ENCODE measurements around the gene MCOLN2.

MCOLN2 gene

DNA sequence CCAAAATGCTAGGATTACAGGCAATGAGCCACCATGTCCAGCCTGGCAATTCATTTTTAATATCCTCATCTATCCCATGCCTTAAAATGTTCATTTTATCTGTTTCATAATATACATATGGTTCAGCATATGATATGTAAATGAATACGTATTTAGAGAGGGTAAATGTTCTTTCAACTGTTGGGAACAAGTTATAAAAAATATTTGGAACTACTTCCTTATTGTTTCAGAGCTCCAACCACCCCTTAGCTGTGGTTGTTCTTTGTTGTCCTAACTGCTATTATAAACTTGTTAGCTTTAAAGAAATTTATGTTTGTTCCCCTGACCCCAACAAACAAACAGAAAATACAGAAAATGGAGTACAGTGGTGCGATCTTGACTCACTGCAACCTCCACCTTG lies 14.5 kb downstream of the MCOLN2 start:
- no peak for DNase-seq

DNA sequence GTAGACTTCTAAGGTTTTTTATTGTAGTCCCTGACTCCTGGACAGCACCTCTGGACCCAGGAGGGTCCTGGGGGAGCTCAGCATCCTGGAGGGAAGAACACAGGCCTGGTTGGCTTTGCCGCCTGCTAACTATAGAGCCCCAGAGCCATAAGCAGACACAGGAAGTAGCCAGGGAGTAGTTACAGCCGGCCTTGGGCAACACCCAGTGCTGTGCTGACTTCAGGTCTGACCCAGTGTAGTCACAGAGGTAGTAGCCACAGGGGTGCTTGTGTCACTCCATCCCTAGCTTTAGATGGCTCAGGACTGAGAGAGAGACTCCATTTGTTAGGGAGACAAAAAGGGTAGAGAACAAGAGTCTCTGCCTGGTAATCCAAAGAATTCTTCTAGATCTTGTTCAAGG lies 21.9 kb downstream of the MCOLN2 start:
- no peak for DNase-seq

DNA sequence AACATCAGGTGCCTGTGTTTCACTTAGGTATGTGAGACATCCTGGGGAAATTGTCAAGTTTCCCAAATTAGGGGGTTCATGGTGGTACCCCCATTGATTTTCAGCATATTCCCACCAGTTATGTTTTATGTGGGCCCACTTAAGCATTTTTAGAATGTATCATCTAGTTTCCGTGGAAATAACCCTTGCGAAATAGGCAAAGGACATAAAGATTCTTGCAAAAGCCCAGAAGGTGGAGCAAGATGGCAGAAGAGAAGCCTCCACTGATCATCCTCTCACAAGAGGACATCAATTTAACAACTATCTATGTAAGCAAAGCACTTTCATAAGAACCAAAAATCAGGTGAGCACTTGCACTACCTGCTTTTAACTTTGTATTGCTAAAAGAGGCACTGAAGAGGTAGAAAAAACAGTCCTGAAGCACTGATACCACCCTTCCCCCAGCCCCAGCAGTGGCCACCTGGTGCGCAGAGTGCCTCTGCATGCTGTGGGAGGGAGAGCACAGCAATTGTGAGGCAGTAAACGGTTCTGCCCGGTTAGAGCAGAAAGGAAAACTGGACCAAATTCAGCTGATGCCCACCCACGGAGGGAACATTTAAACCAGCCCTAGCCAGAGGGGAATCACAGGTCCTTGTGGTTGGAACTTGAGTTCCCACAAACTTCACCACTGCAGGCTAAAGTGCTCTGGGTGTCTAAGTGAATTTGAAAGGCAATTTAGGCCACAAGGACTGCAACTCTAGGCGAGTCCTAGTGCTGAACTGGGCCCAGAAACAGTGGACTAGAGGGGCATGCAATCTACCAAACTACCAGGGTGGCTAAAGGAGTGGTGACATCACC lies 23.2 kb downstream of the MCOLN2 start:
- DNase-seq, result no peak

DNA sequence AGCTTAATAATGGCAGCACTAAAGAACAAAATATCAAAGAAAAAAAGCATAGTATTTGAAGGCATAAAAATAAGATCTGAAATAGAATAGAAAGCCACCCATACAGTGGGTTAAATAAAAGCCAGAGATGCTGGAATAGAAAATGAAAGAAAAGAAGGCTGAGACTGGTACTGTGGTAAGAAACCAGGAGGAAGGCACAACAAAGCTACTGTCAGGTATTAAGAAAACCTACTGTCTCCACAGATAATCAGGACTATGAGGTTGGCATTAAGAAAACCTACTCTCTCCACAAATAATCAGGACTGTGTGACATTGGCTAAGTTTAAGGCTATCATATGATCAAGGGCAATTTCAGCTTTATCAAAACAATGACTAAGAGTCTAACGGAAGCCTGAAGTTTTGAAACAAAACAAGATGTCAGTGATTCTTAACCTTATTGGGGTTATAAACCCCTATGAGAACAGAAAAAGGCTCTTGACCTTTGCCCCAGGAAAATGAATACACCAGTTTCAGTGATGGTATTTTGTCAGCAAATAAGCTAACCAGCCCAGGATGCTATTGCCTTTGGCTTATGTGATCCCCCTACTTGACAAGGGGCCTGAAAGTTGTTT lies 24.4 kb downstream of the MCOLN2 start:
- no peak for DNase-seq

DNA sequence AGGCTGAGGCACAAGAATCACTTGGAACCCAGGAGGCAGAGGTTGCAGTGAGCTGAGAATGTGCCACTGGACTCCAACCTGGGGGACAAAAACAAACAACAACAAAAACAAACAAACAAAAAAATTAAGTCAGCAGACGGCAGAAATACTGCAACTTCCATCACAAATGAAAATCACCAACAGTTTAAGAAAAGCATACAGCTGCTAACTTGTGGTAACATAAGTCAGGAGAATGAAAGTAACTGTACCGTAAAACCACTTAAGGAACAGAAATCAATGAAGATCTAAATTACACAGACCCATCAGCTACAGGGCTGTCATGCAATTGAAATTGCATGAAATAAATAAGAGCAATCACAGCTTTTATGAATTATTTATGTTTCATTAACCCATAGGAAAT lies 25.0 kb downstream of the MCOLN2 start:
- DNase-seq, result no peak

DNA sequence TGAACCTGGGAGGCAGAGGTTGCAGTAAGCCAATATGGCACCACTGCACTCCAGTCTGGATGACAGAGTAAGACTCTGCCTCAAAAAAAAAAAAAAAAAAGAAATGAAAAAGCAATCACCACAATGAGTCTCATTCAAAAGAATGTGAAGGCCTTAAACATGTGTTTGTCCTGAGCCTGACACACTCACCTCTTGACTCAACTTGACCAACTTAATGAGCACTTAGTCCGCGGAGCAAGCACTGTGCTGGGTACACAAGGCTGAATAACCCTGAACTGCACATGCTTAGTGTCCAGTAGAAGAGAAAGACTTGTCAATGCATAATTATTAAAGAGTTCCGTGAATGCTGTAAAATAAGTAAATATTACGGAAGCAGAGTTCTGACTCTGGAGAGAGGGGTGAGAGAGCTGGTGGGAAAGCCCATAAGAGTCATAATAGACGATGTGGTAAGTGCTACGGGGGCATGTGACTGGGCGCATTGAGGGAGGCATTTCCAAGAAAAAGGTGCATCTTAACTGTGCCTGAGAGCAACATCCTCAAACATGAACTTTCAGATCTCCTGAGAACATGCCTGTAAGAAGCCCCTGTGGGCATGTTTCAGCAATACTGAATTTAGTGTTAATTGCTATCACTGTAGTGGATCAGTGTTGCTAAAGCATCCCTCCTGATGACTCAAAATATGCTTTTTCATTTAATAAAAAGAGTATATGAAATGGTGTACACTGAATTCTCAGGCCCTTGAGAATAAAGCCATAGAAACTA lies 27.2 kb downstream of the MCOLN2 start:
- no peak for DNase-seq

DNA sequence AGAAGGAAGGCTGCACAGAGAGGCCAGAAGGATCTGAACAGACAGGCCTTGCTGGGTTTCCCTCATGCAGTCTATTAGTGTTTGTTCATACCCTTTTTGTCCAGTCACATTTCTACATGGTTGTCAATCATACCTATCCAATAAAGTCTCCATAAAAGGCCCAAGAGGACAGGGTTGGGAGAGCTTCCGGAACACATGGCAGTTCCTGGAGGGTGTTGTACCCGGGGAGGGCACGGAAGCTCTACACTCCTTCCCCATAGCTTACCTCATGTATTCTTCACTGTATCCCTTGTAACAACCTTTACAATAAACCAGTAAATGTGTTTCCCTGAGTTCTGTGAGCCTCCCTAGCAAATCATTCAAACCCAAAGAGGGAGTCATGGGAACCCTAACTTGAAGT lies 28.0 kb downstream of the MCOLN2 start:
- DNase-seq, result no peak

DNA sequence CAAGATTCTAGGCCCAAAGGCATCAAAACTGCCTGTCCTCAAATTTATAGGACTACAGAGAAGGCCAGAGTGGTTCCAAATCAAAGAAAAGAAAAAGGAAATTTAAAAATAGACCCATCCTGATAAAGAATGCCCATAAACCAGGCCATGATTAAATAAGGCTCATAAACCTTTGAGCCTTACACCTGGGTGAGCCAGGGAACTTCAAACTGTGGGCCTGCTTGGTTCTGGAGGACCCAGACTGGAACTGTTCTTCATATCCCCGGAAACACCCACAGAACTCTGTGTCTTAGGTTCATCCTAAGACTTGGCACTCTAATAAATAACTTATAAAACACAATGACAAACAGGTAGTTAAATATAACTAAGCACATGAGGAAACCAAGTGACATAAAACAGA lies 28.8 kb downstream of the MCOLN2 start:
- no peak for DNase-seq

DNA sequence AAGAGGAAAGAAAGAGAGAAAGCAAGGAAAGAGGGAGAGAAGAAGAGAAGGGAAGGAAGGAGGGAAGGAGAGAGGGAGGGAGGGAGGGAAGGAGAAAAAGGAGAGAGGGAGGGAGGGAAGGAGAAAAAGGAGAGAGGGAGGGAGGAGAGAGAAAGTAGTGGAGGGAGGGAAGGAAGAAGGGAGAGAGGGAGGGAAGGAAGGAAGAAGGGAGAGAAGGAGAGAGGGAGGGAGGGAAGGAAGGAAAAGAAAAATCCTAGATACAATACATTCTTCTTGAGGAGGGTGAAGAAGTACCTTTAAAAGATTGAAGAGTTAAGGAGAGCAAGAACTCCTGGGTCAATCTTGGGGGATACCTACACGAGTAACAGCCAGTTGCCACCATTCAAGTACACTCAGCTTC lies 29.2 kb downstream of the MCOLN2 start:
- no peak for DNase-seq

DNA sequence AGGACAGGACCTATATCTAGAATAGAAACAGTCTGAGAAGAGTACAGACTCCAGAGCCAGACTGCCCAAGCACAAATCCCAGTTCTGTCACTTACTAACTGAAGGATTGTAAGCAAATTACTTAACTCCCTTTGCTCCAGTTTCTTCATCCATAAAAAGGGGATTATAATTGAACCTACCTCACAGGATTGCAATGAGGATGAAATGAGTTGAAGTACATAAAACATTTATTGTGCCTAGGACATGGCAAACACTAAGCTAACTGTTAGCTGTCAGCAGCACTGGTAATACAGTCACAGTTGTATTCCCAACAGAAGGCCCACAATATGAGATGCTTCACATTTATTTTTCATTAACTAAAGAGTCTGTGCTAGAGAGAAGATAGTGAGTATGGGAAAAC lies 33.9 kb downstream of the MCOLN2 start:
- no peak for DNase-seq

DNA sequence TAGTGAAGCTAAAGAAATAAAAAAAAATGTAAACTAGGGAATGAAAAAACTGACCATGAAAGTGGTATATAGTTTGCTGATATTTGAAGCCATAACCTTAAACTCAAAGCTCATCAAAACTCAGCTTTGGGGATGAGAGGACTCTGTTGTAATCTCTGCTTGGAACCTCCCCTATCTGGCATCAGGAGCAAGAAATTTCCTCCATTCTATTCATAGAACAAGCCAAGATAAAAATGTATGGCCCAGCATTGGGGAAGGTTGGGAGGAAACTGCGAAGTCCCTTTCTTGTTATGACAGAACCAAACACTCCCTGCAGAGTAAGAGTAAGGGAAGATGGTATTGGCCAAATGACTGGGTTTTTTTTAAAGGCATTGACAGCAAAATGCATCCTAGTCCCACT lies 35.6 kb downstream of the MCOLN2 start:
- no peak for DNase-seq

DNA sequence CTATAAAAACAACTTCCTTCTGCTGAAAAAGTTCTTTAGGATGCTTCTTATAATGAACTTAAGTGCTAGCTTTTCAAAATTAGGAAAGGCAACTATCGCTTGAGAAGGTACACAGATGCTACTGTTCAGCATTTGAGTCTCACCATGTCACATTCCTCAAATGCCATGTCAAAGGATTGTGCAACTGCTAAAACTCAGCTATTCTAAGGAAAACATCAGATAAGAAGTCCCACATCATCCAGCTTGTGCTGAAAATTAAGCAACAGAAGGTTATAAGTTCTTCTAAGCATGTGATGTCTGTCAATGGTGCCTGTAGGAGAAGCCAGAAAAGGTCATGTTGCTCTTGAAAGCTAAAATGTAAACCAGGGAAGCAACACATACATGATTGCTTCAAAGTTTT lies 36.5 kb downstream of the MCOLN2 start:
- DNase-seq, result no peak

DNA sequence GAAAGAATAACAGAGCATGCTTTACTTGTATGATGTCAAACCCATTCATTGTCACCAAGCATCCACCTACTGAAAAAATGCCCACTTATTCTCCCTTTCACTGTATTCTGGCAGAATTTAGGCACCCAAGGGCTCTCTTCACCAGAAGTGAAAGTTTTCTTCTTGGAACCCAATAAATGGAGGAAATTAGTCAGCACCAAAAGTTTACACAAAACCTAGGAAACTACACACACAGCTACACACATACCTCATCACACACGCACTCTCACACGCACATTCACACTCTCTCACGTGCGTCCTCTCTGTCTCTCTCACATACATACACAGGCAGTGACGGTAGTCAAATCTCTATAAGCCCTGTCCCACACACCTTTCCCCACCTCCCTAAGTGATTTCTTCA lies 37.6 kb downstream of the MCOLN2 start:
- DNase-seq, result no peak

DNA sequence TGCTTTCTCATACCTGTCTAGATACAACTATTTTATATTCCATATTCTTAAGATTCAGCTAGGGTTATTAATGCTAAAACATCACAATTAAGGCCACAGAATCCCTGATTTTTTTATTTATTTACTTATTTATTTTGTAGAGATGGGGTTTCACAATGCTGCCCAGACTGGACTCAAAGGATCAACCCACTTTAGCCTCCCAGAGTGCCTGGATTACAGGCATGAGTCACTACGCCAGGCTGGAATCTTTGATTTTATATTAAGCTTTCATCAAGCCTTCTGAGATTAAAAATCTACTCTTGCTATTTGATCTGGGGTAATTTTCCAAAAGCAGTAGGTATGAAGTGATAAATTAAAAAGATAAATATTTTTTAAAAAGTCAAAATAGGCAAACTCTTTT lies 38.9 kb downstream of the MCOLN2 start:
- no peak for DNase-seq

DNA sequence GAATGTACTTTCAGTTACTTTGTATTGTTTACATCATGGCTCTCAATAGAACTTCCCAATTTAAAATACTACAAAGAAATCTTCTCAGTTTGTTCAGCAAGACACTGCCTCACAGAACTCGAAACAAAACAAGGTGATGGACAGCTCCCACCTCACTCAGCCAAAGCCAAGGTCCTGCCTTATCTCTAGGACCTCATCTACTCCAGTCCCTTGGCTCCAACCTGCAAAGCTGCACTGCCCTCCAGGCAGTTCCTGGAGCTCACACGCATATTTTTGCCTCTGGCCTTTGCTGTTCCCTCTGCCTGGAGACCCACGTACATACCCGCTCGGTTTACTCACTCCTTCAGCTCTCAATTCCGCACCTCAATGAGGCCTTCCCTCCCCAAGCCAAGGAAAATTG lies 40.3 kb downstream of the MCOLN2 start:
- no peak for DNase-seq

DNA sequence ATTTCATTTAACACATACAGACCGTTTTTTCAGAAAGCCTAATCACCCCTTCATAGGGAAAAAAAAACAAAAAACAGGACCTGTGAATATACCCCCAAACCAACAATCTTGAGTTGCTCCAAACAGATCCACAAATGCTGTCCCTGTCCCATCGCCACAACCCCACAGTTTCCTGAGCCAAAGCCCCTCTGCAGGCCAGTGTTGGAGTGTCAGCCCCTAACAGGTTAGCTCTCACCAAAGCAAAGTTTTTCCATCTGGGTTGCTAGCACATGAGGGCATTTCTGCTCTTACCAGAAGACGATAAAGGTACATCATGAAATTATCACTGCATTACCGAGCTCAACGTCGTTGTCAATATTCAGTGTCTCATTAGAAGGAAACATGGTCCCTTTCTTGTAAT lies 40.8 kb downstream of the MCOLN2 start:
- no peak for DNase-seq

DNA sequence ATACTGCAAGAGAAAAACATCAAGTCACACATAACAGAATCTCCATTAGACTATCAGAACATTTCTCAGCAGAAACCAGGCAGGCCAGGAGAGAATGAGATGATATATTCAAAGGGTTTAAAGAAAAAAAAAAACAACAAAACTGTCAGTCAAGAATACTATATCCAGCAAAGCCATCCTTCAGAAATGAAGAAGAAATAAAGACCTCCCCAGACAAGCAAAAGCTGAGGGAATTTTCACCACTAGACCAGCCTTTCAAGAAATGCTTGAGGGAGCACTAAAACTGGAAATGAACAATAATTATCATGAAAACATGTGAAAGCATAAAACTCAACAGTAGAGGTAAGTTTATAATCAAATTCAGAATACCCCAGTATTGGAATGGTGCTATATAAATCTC lies 47.2 kb downstream of the MCOLN2 start:
- no peak for DNase-seq

DNA sequence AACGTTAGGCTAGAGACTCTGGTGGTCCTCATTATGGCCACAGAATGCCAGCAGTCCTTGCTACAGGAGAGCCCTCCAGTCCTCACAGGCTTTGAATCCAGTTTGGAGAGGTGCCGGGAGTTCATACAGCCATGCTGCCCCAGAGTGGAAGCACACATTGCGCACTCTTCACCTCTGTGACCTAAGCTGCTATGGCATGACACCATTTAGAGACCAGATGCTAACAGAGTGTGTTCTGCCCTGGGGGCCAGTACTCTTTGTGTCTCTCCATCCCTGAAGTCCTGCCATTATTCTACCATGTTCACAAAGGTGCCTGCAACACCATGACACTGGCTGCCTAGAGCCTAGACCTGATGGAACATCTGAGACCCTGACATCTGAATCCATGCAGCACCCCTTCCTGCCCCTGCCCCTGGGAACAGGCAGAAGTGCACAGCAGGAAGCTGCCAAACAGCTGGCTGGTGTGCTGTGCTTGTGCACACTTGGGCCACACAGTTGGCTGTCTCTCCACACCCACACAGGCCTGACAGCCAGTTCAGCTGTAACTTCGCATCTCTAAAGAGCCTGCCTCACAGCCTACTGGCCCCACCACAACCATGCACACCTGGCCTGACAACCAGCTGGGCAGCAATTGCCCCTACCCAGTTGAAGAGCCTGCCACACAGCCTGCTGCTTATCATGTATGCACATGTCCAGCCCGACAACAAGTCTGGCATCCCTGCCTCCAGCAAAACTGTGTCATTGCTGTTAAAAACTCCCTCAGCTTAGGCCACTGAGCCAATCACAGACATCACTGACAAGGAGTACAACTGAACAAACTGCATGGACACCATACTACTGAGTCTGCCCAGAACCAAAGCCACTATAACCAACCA lies 49.1 kb downstream of the MCOLN2 start:
- DNase-seq, result no peak

DNA sequence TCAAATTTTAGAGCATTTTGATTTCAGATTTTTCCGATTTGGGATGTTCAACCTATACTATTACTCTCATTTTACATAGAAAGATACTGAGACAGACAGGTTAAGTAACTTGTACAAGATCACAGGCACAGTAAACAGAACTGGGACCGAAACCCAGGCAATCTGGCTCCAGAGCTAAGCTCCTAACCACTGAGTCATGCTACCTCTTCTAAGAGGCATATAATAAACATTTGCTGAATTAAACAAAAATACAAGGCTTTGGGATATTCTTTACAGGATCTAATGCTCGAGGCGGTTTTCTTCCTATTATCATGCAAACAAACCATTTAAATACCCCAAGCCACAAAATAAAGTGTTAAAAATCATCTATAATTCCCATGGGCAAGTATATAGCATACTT lies 50.3 kb downstream of the MCOLN2 start:
- DNase-seq, result no peak

DNA sequence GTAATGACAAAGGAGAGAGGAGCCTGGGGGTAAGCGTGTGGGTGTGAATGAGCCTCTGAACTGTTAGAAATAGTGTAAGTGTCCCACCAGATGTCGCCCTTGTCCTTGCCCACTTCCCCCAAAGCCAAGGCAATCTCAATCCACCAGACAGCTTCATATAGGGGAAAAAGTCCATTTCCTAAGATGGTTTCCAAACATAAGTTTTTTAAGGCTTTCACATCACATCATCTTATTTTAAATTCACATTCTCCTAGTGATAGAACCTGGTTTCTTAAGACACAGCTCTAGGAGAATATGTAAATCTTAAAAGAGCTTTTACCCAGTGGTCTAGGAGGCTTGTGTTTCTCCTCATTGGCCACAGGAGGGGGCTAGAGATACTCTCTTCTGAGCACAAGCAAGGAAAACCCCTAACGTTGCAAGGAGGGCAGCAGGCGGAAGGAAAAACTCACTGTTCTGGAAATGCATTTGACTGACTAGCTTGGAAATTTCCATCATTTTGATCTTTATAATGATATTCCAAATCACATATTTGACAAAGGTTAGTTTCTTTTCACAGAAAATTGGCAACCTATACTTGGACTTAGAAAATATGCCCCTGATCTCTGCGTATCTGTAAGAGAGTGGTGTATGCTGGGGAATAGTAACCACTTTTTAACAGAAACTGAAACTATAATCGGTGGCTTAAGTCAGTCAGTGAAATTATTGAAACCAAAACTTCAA lies 52.0 kb downstream of the MCOLN2 start:
- peak; percentile 90 for DNase-seq

DNA sequence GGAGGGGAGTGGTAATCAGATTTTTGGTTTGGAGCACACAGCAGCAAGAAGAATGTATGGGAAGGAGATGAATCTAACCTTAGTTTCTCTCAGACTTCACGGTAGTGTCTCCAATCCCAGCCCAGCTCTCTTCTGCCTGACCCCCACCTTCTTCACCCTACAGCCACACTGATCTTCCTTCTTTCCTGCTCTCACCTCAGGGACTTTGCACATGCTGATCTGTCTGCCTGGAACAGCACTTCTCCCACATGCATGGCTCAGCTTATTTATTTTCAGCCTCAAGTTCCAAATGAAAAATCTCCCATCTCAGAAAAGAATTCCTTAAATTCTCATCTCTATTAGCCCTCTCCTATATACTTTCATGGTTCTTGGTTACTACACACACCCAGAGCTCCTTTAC lies 55.1 kb downstream of the MCOLN2 start:
- no peak for DNase-seq

DNA sequence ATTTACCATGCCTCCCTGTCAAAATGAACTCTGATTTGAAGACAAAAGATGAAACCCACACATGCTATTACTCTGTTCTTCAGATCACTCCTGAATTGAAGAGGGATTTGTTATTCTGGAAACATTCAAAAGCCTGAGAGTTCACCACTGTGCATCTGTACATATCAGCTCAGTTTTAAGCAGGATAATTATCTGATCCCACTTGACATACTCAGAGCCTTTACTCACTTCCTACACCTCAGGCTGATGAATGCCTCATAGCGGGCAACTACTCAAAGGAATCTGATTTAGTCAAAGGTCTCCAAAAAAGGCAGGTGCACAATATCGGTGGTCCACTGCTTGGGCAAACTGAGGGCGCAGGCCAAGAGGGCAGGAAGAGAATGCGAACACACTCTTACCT lies 56.4 kb downstream of the MCOLN2 start:
- no peak for DNase-seq

Data from CD4-positive, alpha-beta T cell treated with Interleukin-12 subunit alpha and Interleukin-12 subunit beta, for 1 hour (primary cell).